WTC11 (cell line): Measurements from ENCODE around the gene OR2K2.

Source experiments
- ARID4B ChIP-seq: sonication (generic); formaldehyde crosslinking; IDR thresholded peaks from 2 replicates; pipeline ENCODE4 v1.8.0; 2023; ENCODE audit warnings: missing genetic modification reagents, mild to moderate bottlenecking, borderline replicate concordance
- CREB1 ChIP-seq: sonication (generic); formaldehyde crosslinking; IDR thresholded peaks from 2 replicates; pipeline ENCODE4 v1.8.0; 2023; ENCODE audit warnings: mild to moderate bottlenecking, missing genetic modification reagents
- CREM ChIP-seq: sonication (generic); formaldehyde crosslinking; IDR thresholded peaks from 2 replicates; pipeline ENCODE4 v1.8.1; 2022; ENCODE audit warnings: mild to moderate bottlenecking, missing genetic modification reagents, moderate library complexity
- ESRRA ChIP-seq: sonication (generic); formaldehyde crosslinking; IDR thresholded peaks from 2 replicates; pipeline ENCODE4 v1.8.1; 2022; ENCODE audit warnings: mild to moderate bottlenecking, missing genetic modification reagents, borderline replicate concordance
- JUN ChIP-seq: sonication (generic); formaldehyde crosslinking; IDR thresholded peaks from 2 replicates; pipeline ENCODE4 v1.8.0; 2023; ENCODE audit warnings: mild to moderate bottlenecking, missing genetic modification reagents
- MAX ChIP-seq: sonication (generic); formaldehyde crosslinking; IDR thresholded peaks from 2 replicates; pipeline ENCODE4 v1.8.0; 2022; ENCODE audit warnings: mild to moderate bottlenecking, missing genetic modification reagents
- SMAD3 ChIP-seq: sonication (generic); formaldehyde crosslinking; IDR thresholded peaks from 2 replicates; pipeline ENCODE4 v1.8.0; 2022; ENCODE audit warnings: missing genetic modification reagents, mild to moderate bottlenecking, borderline replicate concordance
- SP1 ChIP-seq: sonication (generic); formaldehyde crosslinking; conservative IDR thresholded peaks from 2 replicates; pipeline ENCODE4 v1.8.1; 2022; ENCODE audit warnings: missing genetic modification reagents
- TP53 ChIP-seq: sonication (generic); formaldehyde crosslinking; IDR thresholded peaks from 2 replicates; pipeline ENCODE4 v1.8.1; 2023; ENCODE audit warnings: mild to moderate bottlenecking, missing genetic modification reagents
- ZNF121 ChIP-seq: sonication (generic); formaldehyde crosslinking; IDR thresholded peaks from 2 replicates; pipeline ENCODE4 v1.8.0; 2023; ENCODE audit warnings: missing genetic modification reagents
- ZNF416 ChIP-seq: fragments of 250-450 bp; sonication (Bioruptor Pico); IDR thresholded peaks from 2 replicates; pipeline ENCODE4 v1.9.0; 2021; ENCODE audit warnings: mild to moderate bottlenecking, inconsistent platforms
- TF ChIP-seq, protein P1 (sequence below): fragments of 200-600 bp; IDR thresholded peaks from 2 replicates; pipeline ENCODE4 v1.8.0; 2022; ENCODE audit warnings: antibody characterized with exemption
- TF ChIP-seq, protein P2 (sequence below): sonication (generic); formaldehyde crosslinking; IDR thresholded peaks from 2 replicates; pipeline ENCODE4 v1.8.1; 2022; ENCODE audit warnings: mild to moderate bottlenecking, missing genetic modification reagents, moderate library complexity, borderline replicate concordance
- TF ChIP-seq, protein P3 (sequence below): sonication (generic); formaldehyde crosslinking; IDR thresholded peaks from 2 replicates; pipeline ENCODE4 v1.8.0; 2022; ENCODE audit warnings: mild to moderate bottlenecking, missing genetic modification reagents

DNA sequence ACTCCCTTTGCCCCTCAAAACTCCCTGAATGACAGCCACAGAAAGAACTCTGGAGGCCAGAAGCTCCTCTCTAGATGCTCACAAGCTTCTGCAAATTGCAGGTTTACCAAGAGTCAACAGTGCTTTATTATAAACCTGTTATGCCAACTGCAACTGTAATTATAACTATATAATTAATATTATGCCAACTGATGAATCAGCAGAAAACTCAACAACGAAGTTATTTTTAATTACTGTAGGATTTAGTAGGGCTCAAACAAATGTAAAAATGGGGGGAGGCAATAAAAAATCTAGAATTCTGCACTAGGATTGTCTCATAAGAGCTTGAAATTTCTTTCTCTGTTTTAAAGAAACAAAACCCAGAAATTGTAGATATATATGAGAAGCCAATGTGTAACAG lies 37.0 kb upstream of the OR2K2 start:
- TF ChIP-seq, protein P1, sequence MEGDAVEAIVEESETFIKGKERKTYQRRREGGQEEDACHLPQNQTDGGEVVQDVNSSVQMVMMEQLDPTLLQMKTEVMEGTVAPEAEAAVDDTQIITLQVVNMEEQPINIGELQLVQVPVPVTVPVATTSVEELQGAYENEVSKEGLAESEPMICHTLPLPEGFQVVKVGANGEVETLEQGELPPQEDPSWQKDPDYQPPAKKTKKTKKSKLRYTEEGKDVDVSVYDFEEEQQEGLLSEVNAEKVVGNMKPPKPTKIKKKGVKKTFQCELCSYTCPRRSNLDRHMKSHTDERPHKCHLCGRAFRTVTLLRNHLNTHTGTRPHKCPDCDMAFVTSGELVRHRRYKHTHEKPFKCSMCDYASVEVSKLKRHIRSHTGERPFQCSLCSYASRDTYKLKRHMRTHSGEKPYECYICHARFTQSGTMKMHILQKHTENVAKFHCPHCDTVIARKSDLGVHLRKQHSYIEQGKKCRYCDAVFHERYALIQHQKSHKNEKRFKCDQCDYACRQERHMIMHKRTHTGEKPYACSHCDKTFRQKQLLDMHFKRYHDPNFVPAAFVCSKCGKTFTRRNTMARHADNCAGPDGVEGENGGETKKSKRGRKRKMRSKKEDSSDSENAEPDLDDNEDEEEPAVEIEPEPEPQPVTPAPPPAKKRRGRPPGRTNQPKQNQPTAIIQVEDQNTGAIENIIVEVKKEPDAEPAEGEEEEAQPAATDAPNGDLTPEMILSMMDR = no peak
- TF ChIP-seq SP1 (CRISPR knock-in tag) = no peak
- no peak for TF ChIP-seq CREM (CRISPR knock-in tag)
- TF ChIP-seq MAX (CRISPR knock-in tag) = no peak
- TF ChIP-seq, protein P2, sequence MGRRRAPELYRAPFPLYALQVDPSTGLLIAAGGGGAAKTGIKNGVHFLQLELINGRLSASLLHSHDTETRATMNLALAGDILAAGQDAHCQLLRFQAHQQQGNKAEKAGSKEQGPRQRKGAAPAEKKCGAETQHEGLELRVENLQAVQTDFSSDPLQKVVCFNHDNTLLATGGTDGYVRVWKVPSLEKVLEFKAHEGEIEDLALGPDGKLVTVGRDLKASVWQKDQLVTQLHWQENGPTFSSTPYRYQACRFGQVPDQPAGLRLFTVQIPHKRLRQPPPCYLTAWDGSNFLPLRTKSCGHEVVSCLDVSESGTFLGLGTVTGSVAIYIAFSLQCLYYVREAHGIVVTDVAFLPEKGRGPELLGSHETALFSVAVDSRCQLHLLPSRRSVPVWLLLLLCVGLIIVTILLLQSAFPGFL = no peak
- no peak for TF ChIP-seq ZNF121 (CRISPR knock-in tag)
- TF ChIP-seq CREB1 (CRISPR knock-in tag) = no peak
- TF ChIP-seq ZNF416 (CRISPR knock-in tag) = no peak
- TF ChIP-seq, protein P3, sequence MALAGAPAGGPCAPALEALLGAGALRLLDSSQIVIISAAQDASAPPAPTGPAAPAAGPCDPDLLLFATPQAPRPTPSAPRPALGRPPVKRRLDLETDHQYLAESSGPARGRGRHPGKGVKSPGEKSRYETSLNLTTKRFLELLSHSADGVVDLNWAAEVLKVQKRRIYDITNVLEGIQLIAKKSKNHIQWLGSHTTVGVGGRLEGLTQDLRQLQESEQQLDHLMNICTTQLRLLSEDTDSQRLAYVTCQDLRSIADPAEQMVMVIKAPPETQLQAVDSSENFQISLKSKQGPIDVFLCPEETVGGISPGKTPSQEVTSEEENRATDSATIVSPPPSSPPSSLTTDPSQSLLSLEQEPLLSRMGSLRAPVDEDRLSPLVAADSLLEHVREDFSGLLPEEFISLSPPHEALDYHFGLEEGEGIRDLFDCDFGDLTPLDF (CRISPR knock-in tag) = no peak
- TF ChIP-seq SMAD3 (CRISPR knock-in tag) = no peak
- no peak for TF ChIP-seq ARID4B (CRISPR knock-in tag)
- no peak for TF ChIP-seq ESRRA (CRISPR knock-in tag)
- no peak for TF ChIP-seq JUN (CRISPR knock-in tag)
- no peak for TF ChIP-seq TP53 (CRISPR knock-in tag)
